ENCODE data around the gene PRSS33. TPM values are rescaled to one million over a fixed set of nuclear protein-coding genes. Genes with fewer than 3 reads are reported as not detected.

The PRSS33 gene
- total and polyA plus RNA-seq, 9 of the 15 experiments (the other 6 are each of a cell fraction or from before 2014, with no cell fraction given), result not detected

DNA sequence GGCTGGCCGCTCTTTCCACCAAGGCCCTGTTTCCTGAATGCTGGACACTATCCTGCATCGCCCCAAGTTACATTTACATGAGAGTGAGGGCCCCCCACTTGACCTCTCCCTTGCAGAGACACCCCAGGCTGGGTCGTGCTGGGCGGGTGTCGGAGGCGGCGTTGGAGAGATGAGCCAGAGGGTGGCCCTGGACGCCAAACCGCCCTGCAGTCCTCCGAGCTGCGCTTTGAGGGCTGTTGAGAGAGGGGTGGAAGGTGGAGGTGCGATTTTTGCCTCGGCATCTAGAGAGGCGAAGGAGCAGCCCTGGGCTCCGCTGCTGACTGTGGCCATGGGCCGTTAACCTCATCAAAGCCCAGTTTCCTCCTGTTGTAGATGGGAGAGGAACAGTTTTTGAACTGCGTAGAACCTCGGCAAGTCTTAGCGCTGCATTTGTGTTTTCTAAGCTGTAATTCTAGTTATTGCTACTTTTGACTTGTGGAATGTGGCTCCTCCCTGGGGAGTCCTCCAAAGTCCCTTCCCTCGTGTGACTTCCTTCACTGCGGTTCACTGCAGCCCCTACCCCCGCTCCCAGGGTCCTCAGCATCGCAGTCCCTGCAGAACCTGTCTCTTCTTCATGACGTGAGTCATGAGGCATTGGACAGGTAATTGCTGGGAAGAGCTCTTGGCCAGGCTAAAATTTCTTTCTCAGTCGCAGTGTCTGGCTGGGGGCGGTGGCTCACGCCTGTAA is 9.3 kb downstream of the PRSS33 start (continued):
- TF ChIP-seq CBX1 (IDR thresholded peaks at IDR 0.05; ENCODE audit: low read depth) (no peak), NUFIP1 (IDR thresholded peaks at IDR 0.05; ENCODE audit: partially characterized antibody) (no peak), NCOA1 (IDR thresholded peaks at IDR 0.05; ENCODE audit: low read depth) (no peak), BCL6 (CRISPR knock-in tag; IDR thresholded peaks at IDR 0.05) (no peak), DACH1 (IDR thresholded peaks at IDR 0.05; ENCODE audit: partially characterized antibody) (no peak), CREB1 (IDR thresholded peaks at IDR 0.05) (no peak), CREB1 (CRISPR knock-in tag; IDR thresholded peaks at IDR 0.05) (no peak), MIER1 (IDR thresholded peaks at IDR 0.05; ENCODE audit: low read depth) (no peak), ADNP (tag; IDR thresholded peaks at IDR 0.05) (no peak), PTBP1 (IDR thresholded peaks at IDR 0.05; ENCODE audit: low read depth, low read length) (no peak), SREBF1 (IDR thresholded peaks at IDR 0.05; ENCODE audit: borderline replicate concordance, low read depth, low read length) (no peak), TCF3 (CRISPR knock-in tag; IDR thresholded peaks at IDR 0.05) (no peak), PCBP1 (IDR thresholded peaks at IDR 0.05; ENCODE audit: low read depth, low read length, poor library complexity, severe bottlenecking) (peak; percentile 2), HMG20A (CRISPR knock-in tag; conservative IDR thresholded peaks at IDR 0.05) (no peak), HMG20B (CRISPR knock-in tag; IDR thresholded peaks at IDR 0.05) (no peak; the same call in 1 of the 2 replicates), TOE1 (IDR thresholded peaks at IDR 0.05; ENCODE audit: borderline replicate concordance) (no peak), TOE1 (CRISPR knock-in tag; IDR thresholded peaks at IDR 0.05; ENCODE audit: borderline replicate concordance, low read depth) (no peak), ZNF436 (CRISPR knock-in tag; IDR thresholded peaks at IDR 0.05) (no peak)
- TF ChIP-seq, protein P1, sequence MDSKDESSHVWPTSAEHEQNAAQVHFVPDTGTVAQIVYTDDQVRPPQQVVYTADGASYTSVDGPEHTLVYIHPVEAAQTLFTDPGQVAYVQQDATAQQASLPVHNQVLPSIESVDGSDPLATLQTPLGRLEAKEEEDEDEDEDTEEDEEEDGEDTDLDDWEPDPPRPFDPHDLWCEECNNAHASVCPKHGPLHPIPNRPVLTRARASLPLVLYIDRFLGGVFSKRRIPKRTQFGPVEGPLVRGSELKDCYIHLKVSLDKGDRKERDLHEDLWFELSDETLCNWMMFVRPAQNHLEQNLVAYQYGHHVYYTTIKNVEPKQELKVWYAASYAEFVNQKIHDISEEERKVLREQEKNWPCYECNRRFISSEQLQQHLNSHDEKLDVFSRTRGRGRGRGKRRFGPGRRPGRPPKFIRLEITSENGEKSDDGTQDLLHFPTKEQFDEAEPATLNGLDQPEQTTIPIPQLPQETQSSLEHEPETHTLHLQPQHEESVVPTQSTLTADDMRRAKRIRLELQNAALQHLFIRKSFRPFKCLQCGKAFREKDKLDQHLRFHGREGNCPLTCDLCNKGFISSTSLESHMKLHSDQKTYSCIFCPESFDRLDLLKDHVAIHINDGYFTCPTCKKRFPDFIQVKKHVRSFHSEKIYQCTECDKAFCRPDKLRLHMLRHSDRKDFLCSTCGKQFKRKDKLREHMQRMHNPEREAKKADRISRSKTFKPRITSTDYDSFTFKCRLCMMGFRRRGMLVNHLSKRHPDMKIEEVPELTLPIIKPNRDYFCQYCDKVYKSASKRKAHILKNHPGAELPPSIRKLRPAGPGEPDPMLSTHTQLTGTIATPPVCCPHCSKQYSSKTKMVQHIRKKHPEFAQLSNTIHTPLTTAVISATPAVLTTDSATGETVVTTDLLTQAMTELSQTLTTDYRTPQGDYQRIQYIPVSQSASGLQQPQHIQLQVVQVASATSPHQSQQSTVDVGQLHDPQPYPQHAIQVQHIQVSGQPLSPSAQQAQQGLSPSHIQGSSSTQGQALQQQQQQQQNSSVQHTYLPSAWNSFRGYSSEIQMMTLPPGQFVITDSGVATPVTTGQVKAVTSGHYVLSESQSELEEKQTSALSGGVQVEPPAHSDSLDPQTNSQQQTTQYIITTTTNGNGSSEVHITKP (IDR thresholded peaks at IDR 0.05; ENCODE audit: partially characterized antibody), result no peak
- TF ChIP-seq, protein P2, sequence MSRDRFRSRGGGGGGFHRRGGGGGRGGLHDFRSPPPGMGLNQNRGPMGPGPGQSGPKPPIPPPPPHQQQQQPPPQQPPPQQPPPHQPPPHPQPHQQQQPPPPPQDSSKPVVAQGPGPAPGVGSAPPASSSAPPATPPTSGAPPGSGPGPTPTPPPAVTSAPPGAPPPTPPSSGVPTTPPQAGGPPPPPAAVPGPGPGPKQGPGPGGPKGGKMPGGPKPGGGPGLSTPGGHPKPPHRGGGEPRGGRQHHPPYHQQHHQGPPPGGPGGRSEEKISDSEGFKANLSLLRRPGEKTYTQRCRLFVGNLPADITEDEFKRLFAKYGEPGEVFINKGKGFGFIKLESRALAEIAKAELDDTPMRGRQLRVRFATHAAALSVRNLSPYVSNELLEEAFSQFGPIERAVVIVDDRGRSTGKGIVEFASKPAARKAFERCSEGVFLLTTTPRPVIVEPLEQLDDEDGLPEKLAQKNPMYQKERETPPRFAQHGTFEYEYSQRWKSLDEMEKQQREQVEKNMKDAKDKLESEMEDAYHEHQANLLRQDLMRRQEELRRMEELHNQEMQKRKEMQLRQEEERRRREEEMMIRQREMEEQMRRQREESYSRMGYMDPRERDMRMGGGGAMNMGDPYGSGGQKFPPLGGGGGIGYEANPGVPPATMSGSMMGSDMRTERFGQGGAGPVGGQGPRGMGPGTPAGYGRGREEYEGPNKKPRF (IDR thresholded peaks at IDR 0.05; ENCODE audit: low read depth, low read length), result no peak

Measured in K562 (cell line).